WERI-Rb-1 (cell line): ENCODE data around the gene EMP3.

Experiments used
- DNase-seq: peaks from one replicate; pipeline ENCODE4 v3.0.0-alpha.2; 2020
- H3K27ac ChIP-seq: fragments of 250-450 bp; sonication (Bioruptor Pico); 2 replicates; pipeline ENCODE4 v1.5.1; 2020; ENCODE audit warnings: mild to moderate bottlenecking, moderate library complexity
- H3K27me3 ChIP-seq: fragments of 250-450 bp; sonication (Bioruptor Pico); 2 replicates; pipeline ENCODE4 v1.5.1; 2021; ENCODE audit warnings: mild to moderate bottlenecking, low read depth, moderate library complexity; ENCODE audit not compliant: insufficient read depth, severe bottlenecking
- H3K36me3 ChIP-seq: fragments of 250-450 bp; sonication (Bioruptor Pico); 2 replicates; pipeline ENCODE4 v1.5.1; 2020; ENCODE audit warnings: mild to moderate bottlenecking, moderate library complexity
- H3K4me3 ChIP-seq: 2 replicates; pipeline ENCODE4 v1.5.1; 2011; ENCODE audit warnings: low read depth, mild to moderate bottlenecking, control low read depth, low read length
- H3K9me3 ChIP-seq: fragments of 250-450 bp; sonication (Bioruptor Pico); 2 replicates; pipeline ENCODE4 v1.5.1; 2021; ENCODE audit warnings: mild to moderate bottlenecking, moderate library complexity; ENCODE audit not compliant: severe bottlenecking
- TF ChIP-seq, protein P1 (sequence below): IDR thresholded peaks from 2 replicates; pipeline ENCODE4 v1.5.1; 2011; ENCODE audit warnings: low read depth, mild to moderate bottlenecking, control low read depth, inconsistent platforms, low read length

Gene EMP3

DNA sequence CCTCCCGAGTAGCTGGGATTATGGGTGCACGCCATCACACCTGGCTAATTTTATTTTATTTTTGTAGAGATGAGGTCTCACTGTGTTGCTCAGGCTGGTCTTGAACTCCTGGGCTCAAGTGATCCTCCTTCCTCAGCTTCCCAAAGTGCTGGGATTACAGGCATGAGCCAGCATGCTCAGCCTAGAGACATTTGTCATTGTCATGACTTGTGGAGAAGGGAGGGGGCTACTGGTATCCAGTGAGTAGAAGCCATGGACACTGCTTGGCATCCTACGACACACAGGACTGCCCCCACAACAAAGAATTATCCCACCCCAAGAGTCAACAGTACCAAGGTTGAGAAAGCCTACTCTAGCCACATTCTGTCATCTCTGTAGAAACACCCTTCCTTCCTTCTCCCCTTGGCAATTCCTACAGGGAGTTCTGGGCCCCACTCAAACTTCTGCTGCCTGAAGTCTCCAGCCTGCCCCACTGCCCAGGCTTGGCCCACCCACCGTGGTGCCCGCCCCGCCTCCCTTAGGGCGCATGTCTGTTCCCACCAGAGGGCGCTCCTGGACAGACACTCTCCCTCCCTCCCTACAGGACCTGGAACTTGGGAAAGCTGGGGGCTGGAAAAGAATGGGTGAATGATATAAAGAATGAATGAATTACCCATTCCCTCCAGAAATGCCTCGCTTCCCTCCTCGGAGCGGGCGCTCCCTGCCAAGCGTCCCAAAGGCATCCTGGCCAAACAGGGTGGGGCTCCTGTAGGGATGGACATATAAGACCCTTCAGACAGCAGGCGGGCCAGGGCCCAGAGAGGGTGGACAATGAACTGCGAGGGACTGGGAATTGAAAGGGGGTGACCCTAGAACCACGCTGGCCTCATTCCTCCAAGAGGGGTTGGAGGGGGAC lies 5.5 kb upstream of the EMP3 start:
- H3K4me3 ChIP-seq = no peak overlapping the region
- peak; percentile 87 for DNase-seq
- H3K27ac ChIP-seq = peak overlapping the region; percentile 94

DNA sequence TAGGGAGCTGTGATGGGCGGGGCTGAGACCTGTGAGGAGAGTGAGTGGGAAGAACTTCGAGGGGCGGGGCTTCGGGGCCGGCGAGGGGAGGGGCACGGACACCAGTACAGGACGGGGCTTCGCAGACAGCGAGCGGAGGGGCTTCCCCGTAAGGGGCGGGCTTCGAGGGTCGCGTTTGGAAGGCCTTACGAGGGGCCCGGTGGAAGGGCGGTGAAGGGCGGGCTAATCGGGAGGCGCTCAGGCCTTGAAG lies 4.1 kb upstream of the EMP3 start:
- no peaks in the 10 kb centered on the region for H3K27me3 ChIP-seq
- TF ChIP-seq, protein P1, sequence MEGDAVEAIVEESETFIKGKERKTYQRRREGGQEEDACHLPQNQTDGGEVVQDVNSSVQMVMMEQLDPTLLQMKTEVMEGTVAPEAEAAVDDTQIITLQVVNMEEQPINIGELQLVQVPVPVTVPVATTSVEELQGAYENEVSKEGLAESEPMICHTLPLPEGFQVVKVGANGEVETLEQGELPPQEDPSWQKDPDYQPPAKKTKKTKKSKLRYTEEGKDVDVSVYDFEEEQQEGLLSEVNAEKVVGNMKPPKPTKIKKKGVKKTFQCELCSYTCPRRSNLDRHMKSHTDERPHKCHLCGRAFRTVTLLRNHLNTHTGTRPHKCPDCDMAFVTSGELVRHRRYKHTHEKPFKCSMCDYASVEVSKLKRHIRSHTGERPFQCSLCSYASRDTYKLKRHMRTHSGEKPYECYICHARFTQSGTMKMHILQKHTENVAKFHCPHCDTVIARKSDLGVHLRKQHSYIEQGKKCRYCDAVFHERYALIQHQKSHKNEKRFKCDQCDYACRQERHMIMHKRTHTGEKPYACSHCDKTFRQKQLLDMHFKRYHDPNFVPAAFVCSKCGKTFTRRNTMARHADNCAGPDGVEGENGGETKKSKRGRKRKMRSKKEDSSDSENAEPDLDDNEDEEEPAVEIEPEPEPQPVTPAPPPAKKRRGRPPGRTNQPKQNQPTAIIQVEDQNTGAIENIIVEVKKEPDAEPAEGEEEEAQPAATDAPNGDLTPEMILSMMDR = no peak
- no peaks in the 10 kb centered on the region for H3K9me3 ChIP-seq
- peak overlapping the region; percentile 94 for H3K27ac ChIP-seq
- no peaks in the 10 kb centered on the region for H3K36me3 ChIP-seq
- H3K4me3 ChIP-seq = peak overlapping the region; percentile 61
- peak; percentile 99 for DNase-seq

More for the DNA sequence above, 5.5 kb upstream of the EMP3 start:
- Histone ChIP-seq H3K27me3 (no peaks in the 10 kb centered on the region), H3K36me3 (no peaks in the 10 kb centered on the region), H3K9me3 (no peaks in the 10 kb centered on the region)
- TF ChIP-seq, protein P1 = peak; percentile 64

DNA sequence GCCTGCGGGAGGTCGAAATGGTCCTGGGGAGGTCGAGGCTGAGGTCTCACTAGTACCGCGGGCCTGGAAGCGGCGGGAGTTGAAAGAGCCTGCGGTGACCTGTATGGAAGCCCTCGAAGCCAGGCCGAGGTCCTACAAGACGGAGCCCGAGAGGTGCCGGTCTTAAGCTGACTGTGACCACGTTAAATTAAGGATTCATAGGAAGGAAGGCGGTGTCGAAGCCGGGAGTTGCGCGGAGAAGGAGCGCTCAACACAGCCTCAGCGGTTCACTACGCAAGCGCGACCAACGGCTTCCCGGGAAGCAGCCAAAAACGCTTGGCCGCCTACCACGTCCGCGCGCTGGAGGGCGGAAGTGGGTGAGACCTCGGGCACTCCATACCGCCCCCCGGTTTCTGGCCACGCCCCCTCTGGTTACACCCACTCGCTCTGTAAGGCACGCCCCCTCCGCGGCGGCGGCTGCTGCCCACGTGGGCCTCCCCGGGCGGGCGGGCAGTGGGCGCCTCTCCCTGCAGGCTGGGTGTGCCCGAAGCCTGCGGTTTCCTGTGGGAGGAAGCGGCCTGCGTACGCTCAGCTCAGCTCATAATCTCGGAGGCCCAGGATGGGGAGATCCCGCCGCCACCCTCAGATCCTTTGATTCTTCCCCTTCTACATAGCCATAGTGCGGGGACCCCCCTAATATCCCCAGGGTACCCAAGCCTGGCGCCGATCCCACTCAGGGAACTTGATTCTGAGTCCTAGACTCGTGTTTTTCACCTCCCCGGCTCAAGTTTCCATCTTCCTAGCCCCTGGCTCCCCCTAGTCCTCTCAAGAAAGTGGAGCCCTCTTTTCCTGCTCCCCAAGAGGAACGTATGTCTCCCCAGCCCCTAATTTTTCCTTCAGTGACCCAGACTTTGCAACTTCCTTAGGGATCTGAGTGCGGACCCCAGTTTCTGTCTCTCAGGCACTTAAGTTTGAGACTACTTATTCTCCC lies 3.4 kb upstream of the EMP3 start:
- Histone ChIP-seq H3K27ac (peak overlapping the region; percentile 94), H3K36me3 (no peaks in the 10 kb centered on the region), H3K9me3 (no peaks in the 10 kb centered on the region), H3K27me3 (no peaks in the 10 kb centered on the region), H3K4me3 (peak overlapping the region; percentile 61)
- TF ChIP-seq, protein P1 = no peak
- DNase-seq = peak; percentile 98

DNA sequence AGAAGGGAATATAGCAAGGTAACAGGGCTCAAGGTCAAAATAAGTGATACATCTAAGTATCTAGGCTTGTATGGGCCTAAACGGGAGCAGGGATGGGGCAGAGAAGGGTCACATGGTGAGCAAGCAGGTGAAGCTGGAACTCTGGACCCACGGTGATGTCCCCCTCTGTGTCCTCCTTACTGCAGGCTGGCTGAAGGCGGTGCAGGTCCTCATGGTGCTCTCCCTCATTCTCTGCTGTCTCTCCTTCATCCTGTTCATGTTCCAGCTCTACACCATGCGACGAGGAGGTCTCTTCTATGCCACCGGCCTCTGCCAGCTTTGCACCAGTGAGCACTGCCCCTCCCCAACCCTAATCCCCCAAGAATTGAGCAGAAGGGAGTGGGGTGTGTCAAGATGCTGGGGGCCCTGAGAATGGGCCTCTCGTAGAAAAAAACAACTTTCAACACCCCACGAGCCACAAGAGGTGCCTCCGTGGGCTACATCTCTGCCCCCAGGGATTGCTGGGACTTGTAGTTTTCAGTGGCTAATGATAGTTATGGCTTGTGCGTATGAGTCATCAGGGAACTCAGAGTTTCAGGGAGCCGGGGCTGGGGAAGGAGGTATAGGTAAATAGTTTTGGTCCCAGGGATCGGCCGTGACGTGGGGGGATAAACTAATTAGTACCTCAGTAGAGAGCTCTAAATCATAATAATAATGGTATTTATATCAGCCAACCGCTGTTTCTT lies 4.0 kb downstream of the EMP3 start:
- DNase-seq = no peak
- H3K27ac ChIP-seq = peak overlapping the region; percentile 92
- TF ChIP-seq, protein P1 = no peak

DNA sequence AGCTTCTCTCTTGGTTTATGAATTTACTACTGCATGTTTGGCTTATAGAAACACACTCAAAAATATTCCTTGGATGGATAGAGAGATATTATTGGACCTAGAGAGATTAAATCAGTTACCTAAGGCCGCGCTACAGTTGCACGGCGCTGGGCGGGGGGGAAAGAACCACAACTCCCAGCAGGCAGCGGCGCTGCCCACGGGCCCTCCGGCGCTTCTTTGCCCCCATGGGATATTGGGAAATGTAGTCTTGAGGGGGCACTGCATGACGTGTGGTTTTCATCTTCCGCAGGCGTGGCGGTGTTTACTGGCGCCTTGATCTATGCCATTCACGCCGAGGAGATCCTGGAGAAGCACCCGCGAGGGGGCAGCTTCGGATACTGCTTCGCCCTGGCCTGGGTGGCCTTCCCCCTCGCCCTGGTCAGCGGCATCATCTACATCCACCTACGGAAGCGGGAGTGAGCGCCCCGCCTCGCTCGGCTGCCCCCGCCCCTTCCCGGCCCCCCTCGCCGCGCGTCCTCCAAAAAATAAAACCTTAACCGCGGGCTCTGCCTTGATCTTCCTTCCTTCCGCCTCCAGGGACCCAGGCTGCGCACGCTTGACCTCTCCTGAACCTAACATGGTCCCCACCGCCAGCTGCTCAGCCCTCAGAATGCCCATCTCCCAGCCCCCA lies 4.8 kb downstream of the EMP3 start:
- peak overlapping the region; percentile 92 for H3K27ac ChIP-seq
- DNase-seq = peak; percentile 93
- H3K36me3 ChIP-seq = no peaks in the 10 kb centered on the region
- H3K9me3 ChIP-seq = peaks cover 8% of the 10 kb centered on the region
- peak overlapping the region; percentile 45 for H3K4me3 ChIP-seq
- no peaks in the 10 kb centered on the region for H3K27me3 ChIP-seq
- TF ChIP-seq, protein P1 = 0 out of 2 replicates have a peak, but pooled peaks have one; percentile 5

More for the DNA sequence above, 4.0 kb downstream of the EMP3 start:
- Histone ChIP-seq H3K4me3 (peak overlapping the region; percentile 45), H3K9me3 (peaks cover 8% of the 10 kb centered on the region), H3K27me3 (no peaks in the 10 kb centered on the region), H3K36me3 (no peaks in the 10 kb centered on the region)
